Neural cell (in vitro differentiated cells): ENCODE data around the gene MED27. TPM values are rescaled to one million over a fixed set of nuclear protein-coding genes. Genes with fewer than 3 reads are reported as not detected.

ENCODE experiments used
- H2AFZ ChIP-seq: fragments of 200-600, 300-800 bp; sonication (generic), shearing (Covaris generic); 2 replicates; pipeline ENCODE4 v1.6.0; 2014; ENCODE audit warnings: low read depth, mild to moderate bottlenecking, antibody characterized with exemption, low read length, moderate library complexity
- H3F3A ChIP-seq: fragments of 200-600 bp; shearing (Covaris generic); 2 replicates; pipeline ENCODE4 v1.6.1; 2016; ENCODE audit warnings: mild to moderate bottlenecking, moderate library complexity, mixed read lengths, antibody characterized with exemption, low read length; ENCODE audit not compliant: insufficient read depth, poor library complexity, severe bottlenecking
- H3K27ac ChIP-seq: fragments of 200-600, 300-800 bp; sonication (generic), shearing (Covaris generic); 2 replicates; pipeline ENCODE4 v1.5.1; 2014; ENCODE audit warnings: mild to moderate bottlenecking, low read length, moderate library complexity
- H3K27me3 ChIP-seq: fragments of 300-800, 200-600 bp; sonication (generic), shearing (Covaris generic); 2 replicates; pipeline ENCODE4 v1.6.0; 2014; ENCODE audit warnings: mild to moderate bottlenecking, low read depth, low read length, moderate library complexity; ENCODE audit not compliant: insufficient read depth
- H3K36me3 ChIP-seq: fragments of 300-800, 200-600 bp; sonication (generic), shearing (Covaris generic); 2 replicates; pipeline ENCODE4 v1.5.1; 2014; ENCODE audit warnings: mild to moderate bottlenecking, antibody characterized with exemption, low read length, moderate library complexity; ENCODE audit not compliant: insufficient read depth
- H3K4me2 ChIP-seq: fragments of 300-800, 200-600 bp; sonication (generic), shearing (Covaris generic); 2 replicates; pipeline ENCODE4 v1.6.0; 2014; ENCODE audit warnings: mild to moderate bottlenecking, low read length
- H3K4me3 ChIP-seq: fragments of 300-800, 200-600 bp; sonication (generic), shearing (Covaris generic); 2 replicates; pipeline ENCODE4 v1.5.1; 2014; ENCODE audit warnings: mild to moderate bottlenecking, low read length, moderate library complexity
- H3K79me2 ChIP-seq: fragments of 200-600 bp; shearing (Covaris generic); replicated peaks from 2 replicates; pipeline ENCODE4 v1.6.0; 2014; ENCODE audit warnings: mild to moderate bottlenecking, low read length, moderate library complexity; ENCODE audit not compliant: insufficient read depth
- H3K9ac ChIP-seq: fragments of 300-800, 200-600 bp; sonication (generic), shearing (Covaris generic); 2 replicates; pipeline ENCODE4 v1.6.1; 2016; ENCODE audit warnings: mild to moderate bottlenecking, low read length, mixed read lengths
- H3K9me2 ChIP-seq: fragments of 200-600 bp; shearing (Covaris generic); 2 replicates; pipeline ENCODE4 v1.6.1; 2016; ENCODE audit warnings: mild to moderate bottlenecking, low read length, mixed read lengths; ENCODE audit not compliant: insufficient read depth
- H3K9me3 ChIP-seq: fragments of 200-600, 300-800 bp; sonication (generic), shearing (Covaris generic); 2 replicates; pipeline ENCODE4 v1.6.1; 2016; ENCODE audit warnings: mild to moderate bottlenecking, mixed run types, low read length, moderate library complexity, mixed read lengths
- H4K20me1 ChIP-seq: fragments of 200-600 bp; shearing (Covaris generic); 2 replicates; pipeline ENCODE4 v1.6.1; 2016; ENCODE audit warnings: mild to moderate bottlenecking, mixed run types; ENCODE audit not compliant: insufficient read depth
- CTCF ChIP-seq: fragments of 450-650 bp; IDR thresholded peaks from 2 replicates; pipeline ENCODE4 v1.5.1; 2014; ENCODE audit warnings: antibody characterized with exemption, mild to moderate bottlenecking, moderate library complexity; ENCODE audit not compliant: poor library complexity, severe bottlenecking
- EP300 ChIP-seq: fragments of 450-650 bp; conservative IDR thresholded peaks from 2 replicates; pipeline ENCODE4 v1.6.1; 2014; ENCODE audit warnings: antibody characterized with exemption, mild to moderate bottlenecking, moderate library complexity; ENCODE audit not compliant: poor library complexity, severe bottlenecking
- EZH2 ChIP-seq: fragments of 200-600, 300-800 bp; shearing (Covaris generic), sonication (generic); IDR thresholded peaks from 2 replicates; pipeline ENCODE4 v1.6.1; 2014; ENCODE audit warnings: antibody characterized with exemption, low read length, borderline replicate concordance, mild to moderate bottlenecking; ENCODE audit not compliant: insufficient read depth, poor library complexity, severe bottlenecking
- MXI1 ChIP-seq: fragments of 450-650 bp; conservative IDR thresholded peaks from 2 replicates; pipeline ENCODE4 v1.6.1; 2014; ENCODE audit warnings: antibody characterized with exemption, mild to moderate bottlenecking; ENCODE audit not compliant: poor library complexity, severe bottlenecking
- POLR2AphosphoS5 ChIP-seq: IDR thresholded peaks from 2 replicates; pipeline ENCODE4 v1.6.1; 2012
- RAD21 ChIP-seq: fragments of 450-650 bp; conservative IDR thresholded peaks from 2 replicates; pipeline ENCODE4 v1.6.1; 2014; ENCODE audit warnings: antibody characterized with exemption, mild to moderate bottlenecking, moderate library complexity
- REST ChIP-seq: IDR thresholded peaks from 2 replicates; pipeline ENCODE4 v1.6.1; 2012; ENCODE audit warnings: borderline replicate concordance
- SMC3 ChIP-seq: fragments of 450-650 bp; conservative IDR thresholded peaks from 2 replicates; pipeline ENCODE4 v1.6.1; 2014; ENCODE audit warnings: antibody characterized with exemption, mild to moderate bottlenecking, moderate library complexity; ENCODE audit not compliant: poor library complexity
- TAF1 ChIP-seq: IDR thresholded peaks from 2 replicates; pipeline ENCODE4 v1.6.1; 2012; ENCODE audit warnings: low read depth
- polyA plus RNA-seq: library from polyadenylated mRNA; depleted of rRNA; stranded (reverse); fragments of >200 nt; gene quantifications from 2 replicates; pipeline ENCODE4 v1.2.3, GENCODE V29; 2014

Gene MED27
- polyA plus RNA-seq, 1 donor from 2014 or later = 7.5 TPM

- no peaks in the 10 kb centered on the region for H3K27me3 ChIP-seq
- no peak overlapping the region for H3K9ac ChIP-seq
- no peak overlapping the region for H3K4me2 ChIP-seq
- TF ChIP-seq REST (no peak), MXI1 (no peak), RAD21 (no peak), SMC3 (no peak), TAF1 (no peak), POLR2AphosphoS5 (no peak), CTCF (no peak), EZH2 (no peak)
- no peaks in the 10 kb centered on the region for H4K20me1 ChIP-seq
- no peaks in the 10 kb centered on the region for H3K9me2 ChIP-seq
- H3K9me3 ChIP-seq = no peaks in the 10 kb centered on the region
- no peak overlapping the region for H3K27ac ChIP-seq
- H3K79me2 ChIP-seq = no peaks in the 10 kb centered on the region
- H2AFZ ChIP-seq = no peak overlapping the region
- H3F3A ChIP-seq = no peaks in the 10 kb centered on the region
- no peaks in the 10 kb centered on the region for H3K36me3 ChIP-seq
- no peak overlapping the region for H3K4me3 ChIP-seq
These were observed 19.5 kb upstream of the MED27 start for GRCh38 chr9:132099167-132099566.

- Histone ChIP-seq H3K36me3 (no peaks in the 10 kb centered on the region), H2AFZ (no peak overlapping the region), H3K9me2 (no peaks in the 10 kb centered on the region), H3F3A (no peaks in the 10 kb centered on the region), H3K27me3 (no peaks in the 10 kb centered on the region), H4K20me1 (no peaks in the 10 kb centered on the region), H3K79me2 (no peaks in the 10 kb centered on the region), H3K27ac (no peak overlapping the region), H3K9me3 (no peaks in the 10 kb centered on the region), H3K4me2 (no peak overlapping the region), H3K9ac (no peak overlapping the region), H3K4me3 (no peak overlapping the region)
- TF ChIP-seq REST (no peak), MXI1 (no peak), TAF1 (no peak), POLR2AphosphoS5 (no peak), EP300 (no peak), RAD21 (no peak), CTCF (no peak)
These were observed 14.7 kb upstream of the MED27 start for GRCh38 chr9:132094314-132094791.
